Measurements from ENCODE around the gene GTF2E1. TPM values are rescaled to one million over a fixed set of nuclear protein-coding genes. Genes with fewer than 3 reads are reported as not detected.

The GTF2E1 gene
- total RNA-seq, 4 donors from 2014 or later = 3.1 to 14.5 (median 8.3) TPM

DNA sequence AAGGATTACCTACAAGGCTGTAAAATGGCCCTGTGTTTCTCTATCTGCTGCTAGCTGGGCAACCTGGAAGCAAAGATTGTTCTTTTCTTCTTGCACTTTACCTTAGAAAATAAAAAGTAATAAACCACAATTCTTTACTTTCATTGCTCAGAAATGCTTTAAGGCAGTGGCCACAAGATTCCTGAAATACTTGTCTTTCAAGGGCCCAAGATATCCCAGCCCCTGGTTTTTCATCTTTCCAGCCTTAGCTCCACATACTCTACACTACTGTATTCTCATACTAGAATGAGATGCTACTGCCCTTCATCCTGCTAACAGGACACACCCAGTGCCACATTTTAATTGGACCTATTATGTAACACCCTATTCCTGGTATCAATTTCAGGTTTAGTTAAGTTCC, 78.9 kb downstream of the GTF2E1 start:
- H3K27me3 ChIP-seq = no peaks in the 10 kb centered on the region

DNA sequence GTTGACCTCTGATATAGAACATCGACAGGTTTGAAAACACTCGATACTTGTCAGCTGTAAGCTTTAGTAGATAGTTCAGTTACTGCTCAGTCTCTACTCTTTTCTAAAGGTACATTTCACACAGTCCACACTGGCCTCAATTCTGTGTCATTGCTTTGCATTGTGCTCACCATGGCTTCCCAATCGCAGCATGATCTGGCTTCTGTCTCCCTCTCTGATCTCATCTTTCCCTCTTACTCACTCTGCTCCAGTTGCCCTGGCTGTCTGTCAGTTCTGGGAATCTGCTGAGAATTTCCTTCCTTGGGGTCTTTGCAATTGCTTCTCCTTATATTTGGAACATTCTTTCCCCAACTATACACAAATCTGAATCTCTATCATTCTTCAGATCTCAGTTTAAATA, 80.6 kb downstream of the GTF2E1 start:
- intact Hi-C loops (cut with DNase I) = no loop called here
- Histone ChIP-seq H3K4me3 (no peak overlapping the region), H3K36me3 (no peaks in the 10 kb centered on the region), H3K27me3 (no peaks in the 10 kb centered on the region), H3K27ac (no peak overlapping the region), H3K9me3 (no peaks in the 10 kb centered on the region), H3K4me1 (no peaks in the 10 kb centered on the region)
- DNase-seq = no peak
- 75 to 86% methylated on average over 3 of the region's 3 CpGs for WGBS, 2 donors
- TF ChIP-seq POLR2A (IDR thresholded peaks at IDR 0.05) = no peak
- TF ChIP-seq, protein P1, sequence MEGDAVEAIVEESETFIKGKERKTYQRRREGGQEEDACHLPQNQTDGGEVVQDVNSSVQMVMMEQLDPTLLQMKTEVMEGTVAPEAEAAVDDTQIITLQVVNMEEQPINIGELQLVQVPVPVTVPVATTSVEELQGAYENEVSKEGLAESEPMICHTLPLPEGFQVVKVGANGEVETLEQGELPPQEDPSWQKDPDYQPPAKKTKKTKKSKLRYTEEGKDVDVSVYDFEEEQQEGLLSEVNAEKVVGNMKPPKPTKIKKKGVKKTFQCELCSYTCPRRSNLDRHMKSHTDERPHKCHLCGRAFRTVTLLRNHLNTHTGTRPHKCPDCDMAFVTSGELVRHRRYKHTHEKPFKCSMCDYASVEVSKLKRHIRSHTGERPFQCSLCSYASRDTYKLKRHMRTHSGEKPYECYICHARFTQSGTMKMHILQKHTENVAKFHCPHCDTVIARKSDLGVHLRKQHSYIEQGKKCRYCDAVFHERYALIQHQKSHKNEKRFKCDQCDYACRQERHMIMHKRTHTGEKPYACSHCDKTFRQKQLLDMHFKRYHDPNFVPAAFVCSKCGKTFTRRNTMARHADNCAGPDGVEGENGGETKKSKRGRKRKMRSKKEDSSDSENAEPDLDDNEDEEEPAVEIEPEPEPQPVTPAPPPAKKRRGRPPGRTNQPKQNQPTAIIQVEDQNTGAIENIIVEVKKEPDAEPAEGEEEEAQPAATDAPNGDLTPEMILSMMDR (IDR thresholded peaks at IDR 0.05) = no peak

More for the DNA sequence above, 78.9 kb downstream of the GTF2E1 start:
- intact Hi-C loops (cut with DNase I) = no loop called here
- Histone ChIP-seq H3K36me3 (no peaks in the 10 kb centered on the region), H3K27ac (no peak overlapping the region), H3K4me3 (no peak overlapping the region), H3K4me1 (no peaks in the 10 kb centered on the region), H3K9me3 (no peaks in the 10 kb centered on the region)
- TF ChIP-seq POLR2A (IDR thresholded peaks at IDR 0.05) = no peak
- TF ChIP-seq, protein P1 (IDR thresholded peaks at IDR 0.05) = no peak
- DNase-seq = no peak

DNA sequence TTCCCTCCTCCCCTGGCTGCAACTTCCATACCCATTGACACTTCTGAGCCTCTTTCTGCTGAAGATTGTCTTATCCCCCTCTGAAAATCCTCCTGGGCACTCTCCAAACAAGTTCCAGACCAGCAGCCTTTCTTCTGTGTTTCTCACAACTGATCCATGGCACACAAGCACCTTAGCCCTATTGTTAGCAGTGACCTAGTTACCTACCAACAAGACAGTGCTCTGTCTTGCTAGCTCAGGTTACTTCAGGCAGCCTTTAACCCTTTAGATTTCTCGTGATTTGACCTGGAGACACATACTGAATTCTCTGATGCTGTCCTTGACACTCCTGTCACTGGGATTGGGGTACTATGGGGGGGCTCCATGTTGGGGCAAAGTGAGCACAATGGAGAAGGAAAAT, 82.1 kb downstream of the GTF2E1 start:
- intact Hi-C loops (cut with DNase I) = no loop called here
- TF ChIP-seq, protein P1 (IDR thresholded peaks at IDR 0.05) = no peak
- TF ChIP-seq POLR2A (IDR thresholded peaks at IDR 0.05) = no peak

DNA sequence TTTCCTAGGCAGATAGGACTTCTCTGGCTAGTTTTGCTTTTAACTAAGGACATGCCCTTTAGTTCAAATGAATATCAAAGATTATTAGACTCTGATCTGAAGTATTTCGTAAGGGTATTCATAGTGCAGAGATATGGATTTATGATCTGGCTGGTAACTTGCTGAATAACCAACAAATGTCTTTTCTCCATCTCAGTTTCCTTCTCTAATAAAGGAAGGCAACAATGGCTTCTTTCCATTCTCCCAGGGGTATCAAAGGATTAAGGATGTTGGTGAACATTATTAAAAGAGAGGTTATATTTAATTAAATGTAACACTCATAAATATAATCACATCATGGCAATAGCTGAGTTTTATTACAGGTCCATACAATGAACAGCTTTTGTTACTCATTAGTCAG, 86.3 kb downstream of the GTF2E1 start:
- DNase-seq = no peak
- Histone ChIP-seq H3K4me3 (no peak overlapping the region), H3K27ac (no peak overlapping the region), H3K27me3 (no peaks in the 10 kb centered on the region), H3K4me1 (no peaks in the 10 kb centered on the region), H3K9me3 (no peaks in the 10 kb centered on the region), H3K36me3 (no peaks in the 10 kb centered on the region)
- TF ChIP-seq POLR2A (IDR thresholded peaks at IDR 0.05) = no peak
- TF ChIP-seq, protein P1 (IDR thresholded peaks at IDR 0.05) = no peak
- intact Hi-C loops (cut with DNase I) = no loop called here
- WGBS, 2 donors = 44 to 61% methylated on average over 1 of the region's 1 CpG

More for the DNA sequence above, 82.1 kb downstream of the GTF2E1 start:
- Histone ChIP-seq H3K27me3 (no peaks in the 10 kb centered on the region), H3K36me3 (no peaks in the 10 kb centered on the region), H3K9me3 (no peaks in the 10 kb centered on the region), H3K27ac (no peak overlapping the region), H3K4me1 (no peaks in the 10 kb centered on the region), H3K4me3 (no peak overlapping the region)
- no peak for DNase-seq
- 15 to 31% methylated on average over 1 of the region's 1 CpG for WGBS, 2 donors

DNA sequence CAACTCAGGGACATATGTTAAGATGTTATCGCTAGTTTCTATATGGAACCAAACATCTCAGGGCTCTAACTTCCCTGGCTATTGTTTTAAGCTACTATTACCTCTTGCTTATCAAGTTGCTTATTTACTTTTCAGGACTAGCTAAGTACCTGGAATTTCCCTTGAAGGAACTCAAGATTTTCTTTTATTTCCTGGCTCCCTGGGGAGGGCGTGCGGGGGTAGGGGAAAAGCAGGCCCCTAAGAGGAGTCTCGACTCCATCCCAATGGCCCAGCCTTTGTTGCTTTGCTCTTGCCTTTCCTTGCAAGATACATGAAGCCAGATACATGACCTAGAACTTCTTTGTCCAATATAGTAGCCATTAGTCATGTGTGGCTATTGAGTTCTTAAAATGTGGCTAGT, 88.5 kb downstream of the GTF2E1 start:
- intact Hi-C loops (cut with DNase I) = no loop called here
- no peaks in the 10 kb centered on the region for H3K9me3 ChIP-seq
- H3K27me3 ChIP-seq = no peaks in the 10 kb centered on the region
- H3K27ac ChIP-seq = no peak overlapping the region
- TF ChIP-seq, protein P1 (IDR thresholded peaks at IDR 0.05) = no peak
- TF ChIP-seq POLR2A (IDR thresholded peaks at IDR 0.05) = no peak
- 30 to 45% methylated on average over 4 of the region's 4 CpGs for WGBS, 2 donors
- H3K4me1 ChIP-seq = no peaks in the 10 kb centered on the region
- H3K4me3 ChIP-seq = no peak overlapping the region
- no peak for DNase-seq
- H3K36me3 ChIP-seq = no peaks in the 10 kb centered on the region

Small RNA genes within 50 kb of the gene (small RNA-seq; reads per million reads assigned to genes)
- gene MTCO1P29 = 0 reads per million in 4 donors
- gene MTCO2P29 = 0 reads per million in 4 donors

Other genes with a start within 250 kb of the GTF2E1 start
- gene NDUFB4, start 146.4 kb upstream of the GTF2E1 start, total RNA-seq = 100 to 1,000 TPM in 3 of 4 donors, 10 to 100 TPM in 1; 81.4 to 197 (median 119) TPM
- gene HGD, start 60.5 kb upstream of the GTF2E1 start, total RNA-seq = under 1 TPM in 1 of 4 donors, not detected in 3; 0.12 TPM
- gene RABL3, start 228 bp upstream of the GTF2E1 start, total RNA-seq = 10 to 100 TPM in 3 of 4 donors, 1 to 10 TPM in 1; 8.0 to 15.4 (median 13.4) TPM
- 1 to 10 TPM in 1 of 4 donors, under 1 TPM in 2, not detected in 1; 0.04 to 1.9 (median 0.18) TPM for gene STXBP5L, start 165.5 kb downstream of the GTF2E1 start, total RNA-seq

All from esophagus squamous epithelium (tissue), 5 donors.